DOHH2 (cell line): ENCODE measurements around the gene IQSEC2.

Source experiments
- H3F3A ChIP-seq: fragments of 200-600 bp; sonication (generic), shearing (Covaris generic); 2 replicates; pipeline ENCODE4 v1.6.0; 2016; ENCODE audit warnings: antibody characterized with exemption, mild to moderate bottlenecking; ENCODE audit not compliant: control insufficient read depth, insufficient read depth
- H3K27ac ChIP-seq: fragments of 200-600 bp; sonication (generic); 2 replicates; pipeline ENCODE4 v1.5.1; 2014; ENCODE audit warnings: low read depth, mild to moderate bottlenecking, low read length, moderate library complexity
- H3K27me3 ChIP-seq: fragments of 200-600 bp; sonication (generic); 2 replicates; pipeline ENCODE4 v1.6.1; 2014; ENCODE audit warnings: mild to moderate bottlenecking, low read length, mixed read lengths; ENCODE audit not compliant: control insufficient read depth
- H3K36me3 ChIP-seq: fragments of 200-600 bp; sonication (generic); 2 replicates; pipeline ENCODE4 v1.6.1; 2014; ENCODE audit warnings: mild to moderate bottlenecking, low read length, moderate library complexity, mixed read lengths; ENCODE audit not compliant: control insufficient read depth
- H3K4me1 ChIP-seq: fragments of 200-600 bp; sonication (generic); 2 replicates; pipeline ENCODE4 v1.6.1; 2014; ENCODE audit warnings: mild to moderate bottlenecking, low read length, mixed read lengths; ENCODE audit not compliant: control insufficient read depth
- H3K4me2 ChIP-seq: fragments of 200-600 bp; sonication (generic); 2 replicates; pipeline ENCODE4 v1.6.0; 2014; ENCODE audit warnings: mild to moderate bottlenecking, low read length, moderate library complexity
- H3K4me3 ChIP-seq: fragments of 200-600 bp; sonication (generic); 2 replicates; pipeline ENCODE4 v1.5.1; 2014; ENCODE audit warnings: mild to moderate bottlenecking, low read length, mixed read lengths
- H3K79me2 ChIP-seq: fragments of 200-600 bp; sonication (generic); 2 replicates; pipeline ENCODE4 v1.6.1; 2014; ENCODE audit warnings: mild to moderate bottlenecking, low read length, mixed read lengths; ENCODE audit not compliant: control insufficient read depth
- H3K9me2 ChIP-seq: fragments of 200-600 bp; sonication (generic); replicated peaks from 2 replicates; pipeline ENCODE4 v1.6.1; 2014; ENCODE audit warnings: mild to moderate bottlenecking, low read length, mixed read lengths; ENCODE audit not compliant: control insufficient read depth
- H3K9me3 ChIP-seq: fragments of 200-600 bp; sonication (generic); 2 replicates; pipeline ENCODE4 v1.6.1; 2014; ENCODE audit warnings: antibody characterized with exemption, low read length, mixed read lengths; ENCODE audit not compliant: control insufficient read depth, insufficient read depth
- H4K20me1 ChIP-seq: fragments of 200-600 bp; sonication (generic); 2 replicates; pipeline ENCODE4 v1.6.0; 2014; ENCODE audit warnings: low read depth, mild to moderate bottlenecking, antibody characterized with exemption, low read length, moderate library complexity; ENCODE audit not compliant: control insufficient read depth, insufficient read depth
- EZH2phosphoT487 ChIP-seq: fragments of 200-600 bp; sonication (generic); IDR thresholded peaks from 2 replicates; pipeline ENCODE4 v1.6.1; 2017; ENCODE audit warnings: borderline replicate concordance, mild to moderate bottlenecking, antibody characterized with exemption, low read length, moderate library complexity, mixed read lengths
- TF ChIP-seq, protein P1 (sequence below): fragments of 200-600 bp; sonication (generic); IDR thresholded peaks from one replicate; pipeline ENCODE4 v1.5.1; 2014; ENCODE audit warnings: antibody characterized with exemption, mild to moderate bottlenecking, low read depth, low read length; ENCODE audit not compliant: poor library complexity, severe bottlenecking

Gene IQSEC2

GRCh38 chrX:53254570-53255461 lies 26.6 kb downstream of the IQSEC2 start:
- H4K20me1 ChIP-seq, result no peaks in the 10 kb centered on the region
- H3K36me3 ChIP-seq, result no peaks in the 10 kb centered on the region
- TF ChIP-seq, protein P1, sequence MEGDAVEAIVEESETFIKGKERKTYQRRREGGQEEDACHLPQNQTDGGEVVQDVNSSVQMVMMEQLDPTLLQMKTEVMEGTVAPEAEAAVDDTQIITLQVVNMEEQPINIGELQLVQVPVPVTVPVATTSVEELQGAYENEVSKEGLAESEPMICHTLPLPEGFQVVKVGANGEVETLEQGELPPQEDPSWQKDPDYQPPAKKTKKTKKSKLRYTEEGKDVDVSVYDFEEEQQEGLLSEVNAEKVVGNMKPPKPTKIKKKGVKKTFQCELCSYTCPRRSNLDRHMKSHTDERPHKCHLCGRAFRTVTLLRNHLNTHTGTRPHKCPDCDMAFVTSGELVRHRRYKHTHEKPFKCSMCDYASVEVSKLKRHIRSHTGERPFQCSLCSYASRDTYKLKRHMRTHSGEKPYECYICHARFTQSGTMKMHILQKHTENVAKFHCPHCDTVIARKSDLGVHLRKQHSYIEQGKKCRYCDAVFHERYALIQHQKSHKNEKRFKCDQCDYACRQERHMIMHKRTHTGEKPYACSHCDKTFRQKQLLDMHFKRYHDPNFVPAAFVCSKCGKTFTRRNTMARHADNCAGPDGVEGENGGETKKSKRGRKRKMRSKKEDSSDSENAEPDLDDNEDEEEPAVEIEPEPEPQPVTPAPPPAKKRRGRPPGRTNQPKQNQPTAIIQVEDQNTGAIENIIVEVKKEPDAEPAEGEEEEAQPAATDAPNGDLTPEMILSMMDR, result no peak
- no peak for TF ChIP-seq EZH2phosphoT487
- no peak overlapping the region for H3K4me2 ChIP-seq
- H3F3A ChIP-seq, result no peaks in the 10 kb centered on the region
- no peaks in the 10 kb centered on the region for H3K4me1 ChIP-seq
- H3K27ac ChIP-seq, result no peak overlapping the region
- no peaks in the 10 kb centered on the region for H3K27me3 ChIP-seq
- no peak overlapping the region for H3K4me3 ChIP-seq
- H3K79me2 ChIP-seq, result no peaks in the 10 kb centered on the region
- no peaks in the 10 kb centered on the region for H3K9me3 ChIP-seq
- no peaks in the 10 kb centered on the region for H3K9me2 ChIP-seq

- no peaks in the 10 kb centered on the region for H4K20me1 ChIP-seq
- no peaks in the 10 kb centered on the region for H3F3A ChIP-seq
- no peak overlapping the region for H3K27ac ChIP-seq
- no peaks in the 10 kb centered on the region for H3K79me2 ChIP-seq
- H3K4me2 ChIP-seq, result no peak overlapping the region
- no peaks in the 10 kb centered on the region for H3K4me1 ChIP-seq
- no peak overlapping the region for H3K4me3 ChIP-seq
- no peaks in the 10 kb centered on the region for H3K36me3 ChIP-seq
- H3K9me3 ChIP-seq, result no peaks in the 10 kb centered on the region
- no peaks in the 10 kb centered on the region for H3K27me3 ChIP-seq
- H3K9me2 ChIP-seq, result no peaks in the 10 kb centered on the region
- TF ChIP-seq, protein P1, result no peak
- TF ChIP-seq EZH2phosphoT487, result no peak
Measured at GRCh38 chrX:53253293-53254020, 27.9 kb downstream of the IQSEC2 start.

GRCh38 chrX:53251307-53251706 lies 30.1 kb downstream of the IQSEC2 start:
- H3K9me3 ChIP-seq, result no peaks in the 10 kb centered on the region
- no peaks in the 10 kb centered on the region for H4K20me1 ChIP-seq
- TF ChIP-seq EZH2phosphoT487, result no peak
- TF ChIP-seq, protein P1, result no peak
- no peak overlapping the region for H3K4me3 ChIP-seq
- no peaks in the 10 kb centered on the region for H3K36me3 ChIP-seq
- H3K4me2 ChIP-seq, result no peak overlapping the region
- no peaks in the 10 kb centered on the region for H3K4me1 ChIP-seq
- H3K79me2 ChIP-seq, result no peaks in the 10 kb centered on the region
- no peaks in the 10 kb centered on the region for H3K9me2 ChIP-seq
- H3K27me3 ChIP-seq, result no peaks in the 10 kb centered on the region
- no peaks in the 10 kb centered on the region for H3F3A ChIP-seq
- no peak overlapping the region for H3K27ac ChIP-seq
